Measurements from ENCODE around the gene LRFN2. TPM values are rescaled to one million over a fixed set of nuclear protein-coding genes. Genes with fewer than 3 reads are reported as not detected.

Gene LRFN2
- total RNA-seq, 1 donor from 2014 or later = 0.32 TPM

- Histone ChIP-seq H3K36me3 (ENCODE audit: insufficient read depth, low read length) (no peaks in the 10 kb centered on the region), H2AFZ (ENCODE audit: low read depth, low read length) (no peak overlapping the region), H3K4me1 (ENCODE audit: insufficient read depth, low read length) (no peaks in the 10 kb centered on the region), H3K4me2 (ENCODE audit: low read length) (no peak overlapping the region), H3K4me3 (ENCODE audit: insufficient read depth, low read depth, low read length) (no peak overlapping the region), H3K79me2 (ENCODE audit: insufficient read depth, low read length) (no peaks in the 10 kb centered on the region), H3K9me3 (ENCODE audit: insufficient read depth, low read depth, low read length) (no peaks in the 10 kb centered on the region), H3K27me3 (ENCODE audit: insufficient read depth, low read length) (no peaks in the 10 kb centered on the region), H4K20me1 (ENCODE audit: insufficient read depth, low read length) (no peaks in the 10 kb centered on the region), H3K27ac (ENCODE audit: low read depth, low read length) (no peak overlapping the region), H3K9ac (ENCODE audit: low read length) (no peak overlapping the region)
- H3K27ac Mint-ChIP-seq (ENCODE audit: unreplicated experiment) = no peak overlapping the region
- no peaks in the 10 kb centered on the region for H3K9me3 Mint-ChIP-seq (ENCODE audit: unreplicated experiment)
- H3K4me1 Mint-ChIP-seq (ENCODE audit: low read depth, unreplicated experiment) = peaks cover 17% of the 10 kb centered on the region
- TF ChIP-seq, protein P1, sequence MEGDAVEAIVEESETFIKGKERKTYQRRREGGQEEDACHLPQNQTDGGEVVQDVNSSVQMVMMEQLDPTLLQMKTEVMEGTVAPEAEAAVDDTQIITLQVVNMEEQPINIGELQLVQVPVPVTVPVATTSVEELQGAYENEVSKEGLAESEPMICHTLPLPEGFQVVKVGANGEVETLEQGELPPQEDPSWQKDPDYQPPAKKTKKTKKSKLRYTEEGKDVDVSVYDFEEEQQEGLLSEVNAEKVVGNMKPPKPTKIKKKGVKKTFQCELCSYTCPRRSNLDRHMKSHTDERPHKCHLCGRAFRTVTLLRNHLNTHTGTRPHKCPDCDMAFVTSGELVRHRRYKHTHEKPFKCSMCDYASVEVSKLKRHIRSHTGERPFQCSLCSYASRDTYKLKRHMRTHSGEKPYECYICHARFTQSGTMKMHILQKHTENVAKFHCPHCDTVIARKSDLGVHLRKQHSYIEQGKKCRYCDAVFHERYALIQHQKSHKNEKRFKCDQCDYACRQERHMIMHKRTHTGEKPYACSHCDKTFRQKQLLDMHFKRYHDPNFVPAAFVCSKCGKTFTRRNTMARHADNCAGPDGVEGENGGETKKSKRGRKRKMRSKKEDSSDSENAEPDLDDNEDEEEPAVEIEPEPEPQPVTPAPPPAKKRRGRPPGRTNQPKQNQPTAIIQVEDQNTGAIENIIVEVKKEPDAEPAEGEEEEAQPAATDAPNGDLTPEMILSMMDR (IDR thresholded peaks at IDR 0.05; ENCODE audit: insufficient read depth, low read depth, low read length) = no peak
- TF ChIP-seq EZH2 (IDR thresholded peaks at IDR 0.05; ENCODE audit: insufficient read depth, low read length) = no peak
- H3K4me3 Mint-ChIP-seq (ENCODE audit: unreplicated experiment) = no peak overlapping the region
- DNase-seq (ENCODE audit: low read depth) (no peak), FAIRE-seq (no peak)
- H3K27me3 Mint-ChIP-seq (ENCODE audit: low read depth, unreplicated experiment) = peaks cover 40% of the 10 kb centered on the region
- no peaks in the 10 kb centered on the region for H3K36me3 Mint-ChIP-seq (ENCODE audit: low read depth, unreplicated experiment)
Measured at GRCh38 chr6:40383348-40384115, 203.6 kb downstream of the LRFN2 start.

GRCh38 chr6:40380271-40380670 is 206.9 kb downstream of the LRFN2 start:
- TF ChIP-seq EZH2 (IDR thresholded peaks at IDR 0.05; ENCODE audit: insufficient read depth, low read length) = no peak
- TF ChIP-seq, protein P1 (IDR thresholded peaks at IDR 0.05; ENCODE audit: insufficient read depth, low read depth, low read length) = no peak
- FAIRE-seq (no peak), DNase-seq (ENCODE audit: low read depth) (no peak)

DNA sequence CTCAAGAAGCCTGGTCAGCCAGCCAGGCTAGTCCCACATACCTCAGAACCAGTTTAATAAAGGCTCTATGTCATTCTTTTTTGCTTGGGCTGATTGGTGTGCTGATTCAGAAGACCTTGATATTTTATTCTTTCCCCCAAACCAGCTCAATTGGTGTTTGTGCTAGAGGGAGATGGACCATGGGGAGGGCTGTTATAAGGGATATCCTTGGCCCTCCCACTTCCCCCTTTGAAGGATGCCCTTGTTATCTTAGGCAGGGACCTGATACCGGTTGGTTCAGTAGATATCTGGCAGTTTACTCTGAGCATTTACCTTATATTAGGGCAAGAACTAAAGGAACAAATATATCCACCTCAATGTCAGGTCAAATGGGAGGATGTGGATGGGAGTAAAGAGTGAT is 207.4 kb downstream of the LRFN2 start:
- no peaks in the 10 kb centered on the region for H3K4me1 ChIP-seq (ENCODE audit: insufficient read depth, low read length)
- H3K4me3 ChIP-seq (ENCODE audit: insufficient read depth, low read depth, low read length) = no peak overlapping the region
- Mint-ChIP-seq H3K4me3 (ENCODE audit: unreplicated experiment) (no peak overlapping the region), H3K27me3 (ENCODE audit: low read depth, unreplicated experiment) (peaks cover 26% of the 10 kb centered on the region), H3K27ac (ENCODE audit: unreplicated experiment) (no peak overlapping the region), H3K9me3 (ENCODE audit: unreplicated experiment) (peaks cover 2% of the 10 kb centered on the region), H3K36me3 (ENCODE audit: low read depth, unreplicated experiment) (no peaks in the 10 kb centered on the region), H3K4me1 (ENCODE audit: low read depth, unreplicated experiment) (no peaks in the 10 kb centered on the region)
- FAIRE-seq (no peak), DNase-seq (ENCODE audit: low read depth) (no peak)
- no peaks in the 10 kb centered on the region for H3K27me3 ChIP-seq (ENCODE audit: insufficient read depth, low read length)
- H3K4me2 ChIP-seq (ENCODE audit: low read length) = no peak overlapping the region
- no peak for TF ChIP-seq EZH2 (IDR thresholded peaks at IDR 0.05; ENCODE audit: insufficient read depth, low read length)
- TF ChIP-seq, protein P1 (IDR thresholded peaks at IDR 0.05; ENCODE audit: insufficient read depth, low read depth, low read length) = no peak
- H3K9me3 ChIP-seq (ENCODE audit: insufficient read depth, low read depth, low read length) = no peaks in the 10 kb centered on the region
- H3K36me3 ChIP-seq (ENCODE audit: insufficient read depth, low read length) = no peaks in the 10 kb centered on the region
- no peaks in the 10 kb centered on the region for H3K79me2 ChIP-seq (ENCODE audit: insufficient read depth, low read length)
- H3K27ac ChIP-seq (ENCODE audit: low read depth, low read length) = no peak overlapping the region
- no peak overlapping the region for H2AFZ ChIP-seq (ENCODE audit: low read depth, low read length)
- no peak overlapping the region for H3K9ac ChIP-seq (ENCODE audit: low read length)
- no peaks in the 10 kb centered on the region for H4K20me1 ChIP-seq (ENCODE audit: insufficient read depth, low read length)

More at GRCh38 chr6:40380271-40380670, 206.9 kb downstream of the LRFN2 start:
- Histone ChIP-seq H3K4me1 (ENCODE audit: insufficient read depth, low read length) (no peaks in the 10 kb centered on the region), H4K20me1 (ENCODE audit: insufficient read depth, low read length) (no peaks in the 10 kb centered on the region), H3K4me3 (ENCODE audit: insufficient read depth, low read depth, low read length) (no peak overlapping the region), H3K79me2 (ENCODE audit: insufficient read depth, low read length) (no peaks in the 10 kb centered on the region), H3K4me2 (ENCODE audit: low read length) (no peak overlapping the region), H3K27ac (ENCODE audit: low read depth, low read length) (no peak overlapping the region), H3K9ac (ENCODE audit: low read length) (no peak overlapping the region), H3K9me3 (ENCODE audit: insufficient read depth, low read depth, low read length) (no peaks in the 10 kb centered on the region), H3K27me3 (ENCODE audit: insufficient read depth, low read length) (no peaks in the 10 kb centered on the region), H2AFZ (ENCODE audit: low read depth, low read length) (no peak overlapping the region), H3K36me3 (ENCODE audit: insufficient read depth, low read length) (no peaks in the 10 kb centered on the region)
- H3K4me1 Mint-ChIP-seq (ENCODE audit: low read depth, unreplicated experiment) = no peaks in the 10 kb centered on the region
- H3K27ac Mint-ChIP-seq (ENCODE audit: unreplicated experiment) = no peak overlapping the region
- peaks cover 2% of the 10 kb centered on the region for H3K9me3 Mint-ChIP-seq (ENCODE audit: unreplicated experiment)
- H3K27me3 Mint-ChIP-seq (ENCODE audit: low read depth, unreplicated experiment) = peaks cover 30% of the 10 kb centered on the region
- H3K36me3 Mint-ChIP-seq (ENCODE audit: low read depth, unreplicated experiment) = no peaks in the 10 kb centered on the region
- H3K4me3 Mint-ChIP-seq (ENCODE audit: unreplicated experiment) = no peak overlapping the region

Data from astrocyte (in vitro differentiated cells and primary cell).